Activated naive CD8-positive, alpha-beta T cell treated with anti-CD3 and anti-CD28 coated beads, Interleukin-2, amount 50 U/mL, for 24 hours (primary cell): ENCODE results near the gene BOK.
"Not testable (repeated sequence)": the region's sequence is repeated elsewhere in the genome, so short reads cannot be mapped to it uniquely, and the experiment has no call there.

Experiments
- ATAC-seq: fragments of 150-1000 bp; cut with Tn5 transposase; one replicate; pipeline ENCODE4 v1.10.0; 2021
- DNase-seq: peaks from one replicate; pipeline ENCODE4 v3.0.0; 2021
- H3K27ac Mint-ChIP-seq: one replicate; pipeline ENCODE4 v1.8.0; 2021; ENCODE audit warnings: mild to moderate bottlenecking, mixed read lengths
- H3K27me3 Mint-ChIP-seq: one replicate; pipeline ENCODE4 v1.8.0; 2021; ENCODE audit warnings: mixed read lengths
- H3K36me3 Mint-ChIP-seq: one replicate; pipeline ENCODE4 v1.8.0; 2021; ENCODE audit warnings: low read depth, mixed read lengths
- H3K4me1 Mint-ChIP-seq: one replicate; pipeline ENCODE4 v1.8.0; 2021; ENCODE audit warnings: mixed read lengths
- H3K4me3 Mint-ChIP-seq: one replicate; pipeline ENCODE4 v1.8.0; 2021; ENCODE audit warnings: mild to moderate bottlenecking, moderate library complexity, mixed read lengths
- H3K9me3 Mint-ChIP-seq: one replicate; pipeline ENCODE4 v1.8.0; 2021; ENCODE audit warnings: mixed read lengths

BOK gene

DNA sequence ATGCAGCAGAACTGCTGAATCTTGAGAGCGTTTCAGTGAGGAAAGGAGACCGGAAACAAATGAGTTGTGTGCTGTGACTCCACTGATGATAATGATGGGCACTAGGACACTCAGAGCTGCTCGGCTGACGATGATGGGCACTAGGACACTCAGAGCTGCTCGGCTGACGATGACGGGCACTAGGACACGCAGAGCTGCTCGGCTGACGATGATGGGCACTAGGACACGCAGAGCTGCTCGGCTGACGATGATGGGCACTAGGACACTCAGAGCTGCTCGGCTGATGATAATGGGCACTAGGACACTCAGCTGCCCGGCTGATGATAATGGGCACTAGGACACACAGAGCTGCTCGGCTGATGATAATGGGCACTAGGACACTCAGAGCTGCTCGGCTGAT lies 31.3 kb downstream of the BOK start:
- not testable (repeated sequence) for ATAC-seq, H3K4me1 Mint-ChIP-seq, H3K27me3 Mint-ChIP-seq, H3K4me3 Mint-ChIP-seq, H3K27ac Mint-ChIP-seq, DNase-seq
- Mint-ChIP-seq H3K36me3 (peaks cover 43% of the 10 kb centered on the region), H3K9me3 (peaks cover 29% of the 10 kb centered on the region)

DNA sequence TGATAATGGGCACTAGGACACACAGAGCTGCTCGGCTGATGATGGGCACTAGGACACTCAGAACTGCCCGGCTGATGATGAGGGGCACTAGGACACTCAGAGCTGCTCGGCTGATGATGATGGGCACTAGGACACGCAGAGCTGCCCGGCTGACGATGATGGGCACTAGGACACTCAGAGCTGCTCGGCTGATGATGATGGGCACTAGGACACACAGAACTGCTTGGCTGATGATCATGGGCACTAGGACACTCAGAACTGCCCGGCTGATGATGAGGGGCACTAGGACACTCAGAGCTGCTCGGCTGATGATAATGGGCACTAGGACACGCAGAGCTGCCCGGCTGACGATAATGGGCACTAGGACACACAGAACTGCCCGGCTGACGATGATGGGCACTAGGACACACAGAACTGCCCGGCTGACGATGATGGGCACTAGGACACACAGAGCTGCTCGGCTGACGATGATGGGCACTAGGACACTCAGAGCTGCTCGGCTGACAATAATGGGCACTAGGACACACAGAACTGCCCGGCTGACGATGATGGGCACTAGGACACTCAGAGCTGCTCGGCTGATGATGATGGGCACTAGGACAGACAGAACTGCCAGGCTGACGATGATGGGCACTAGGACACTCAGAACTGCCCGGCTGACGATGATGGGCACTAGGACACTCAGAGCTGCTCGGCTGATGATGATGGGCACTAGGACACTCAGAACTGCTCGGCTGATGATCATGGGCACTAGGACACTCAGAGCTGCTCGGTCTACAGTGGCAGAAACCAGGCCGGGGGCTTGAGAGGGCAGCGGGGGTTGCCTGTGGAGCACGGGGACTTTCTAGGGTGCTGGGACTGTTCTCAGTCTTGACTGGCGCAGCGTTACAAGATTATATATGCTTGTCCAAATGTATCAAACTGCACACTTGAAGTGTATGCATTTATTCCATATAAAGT lies 32.2 kb downstream of the BOK start:
- H3K27me3 Mint-ChIP-seq, DNase-seq, H3K27ac Mint-ChIP-seq, H3K4me1 Mint-ChIP-seq, ATAC-seq, H3K4me3 Mint-ChIP-seq: not testable (repeated sequence)
- H3K9me3 Mint-ChIP-seq: peaks cover 24% of the 10 kb centered on the region
- peaks cover 35% of the 10 kb centered on the region for H3K36me3 Mint-ChIP-seq

DNA sequence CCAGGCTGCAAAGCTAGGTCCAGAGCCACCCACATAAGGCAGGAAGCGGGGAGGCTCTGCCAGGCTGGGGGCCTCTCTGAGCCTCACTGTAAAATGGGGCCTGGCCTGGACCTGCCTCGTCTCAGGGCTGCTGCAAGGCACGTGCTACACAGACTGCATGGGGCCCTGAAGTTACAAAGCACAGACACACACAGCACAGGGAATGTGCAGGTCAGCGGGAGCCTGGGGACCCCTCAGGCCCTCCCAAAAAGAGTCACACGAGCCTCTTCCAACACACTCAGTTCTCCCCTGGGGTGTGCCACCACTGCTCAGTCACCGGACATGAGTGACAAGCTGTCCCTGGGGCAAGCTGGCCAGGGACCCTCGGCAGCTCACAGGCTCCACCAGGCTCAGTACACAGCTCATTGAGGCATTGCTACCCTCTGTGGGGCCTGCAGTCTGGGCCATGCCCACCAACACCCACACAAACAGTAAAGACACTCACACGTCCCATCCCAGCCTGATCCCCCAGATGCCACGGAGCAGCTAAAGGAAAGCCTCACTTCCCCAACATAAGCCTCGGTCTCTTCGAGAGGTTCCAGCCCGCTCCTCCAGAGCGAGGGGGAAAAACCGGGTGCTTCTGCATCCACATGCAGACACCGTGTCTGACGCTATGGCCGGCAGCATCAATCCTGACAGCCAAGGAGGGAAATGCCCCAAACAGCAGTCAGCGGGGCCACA lies 33.7 kb downstream of the BOK start:
- no peak for ATAC-seq
- H3K27me3 Mint-ChIP-seq: no peaks in the 10 kb centered on the region
- peaks cover 13% of the 10 kb centered on the region for H3K9me3 Mint-ChIP-seq
- no peak overlapping the region for H3K4me3 Mint-ChIP-seq
- no peaks in the 10 kb centered on the region for H3K4me1 Mint-ChIP-seq
- H3K36me3 Mint-ChIP-seq: peaks cover 23% of the 10 kb centered on the region
- H3K27ac Mint-ChIP-seq: no peak overlapping the region
- DNase-seq: no peak

- Mint-ChIP-seq H3K4me3 (no peak overlapping the region), H3K36me3 (peaks cover 21% of the 10 kb centered on the region), H3K9me3 (peaks cover 4% of the 10 kb centered on the region), H3K27ac (no peak overlapping the region), H3K4me1 (no peaks in the 10 kb centered on the region), H3K27me3 (no peaks in the 10 kb centered on the region)
- DNase-seq: no peak
- ATAC-seq: no peak
These were observed 34.7 kb downstream of the BOK start for GRCh38 chr2:241593271-241593670.

DNA sequence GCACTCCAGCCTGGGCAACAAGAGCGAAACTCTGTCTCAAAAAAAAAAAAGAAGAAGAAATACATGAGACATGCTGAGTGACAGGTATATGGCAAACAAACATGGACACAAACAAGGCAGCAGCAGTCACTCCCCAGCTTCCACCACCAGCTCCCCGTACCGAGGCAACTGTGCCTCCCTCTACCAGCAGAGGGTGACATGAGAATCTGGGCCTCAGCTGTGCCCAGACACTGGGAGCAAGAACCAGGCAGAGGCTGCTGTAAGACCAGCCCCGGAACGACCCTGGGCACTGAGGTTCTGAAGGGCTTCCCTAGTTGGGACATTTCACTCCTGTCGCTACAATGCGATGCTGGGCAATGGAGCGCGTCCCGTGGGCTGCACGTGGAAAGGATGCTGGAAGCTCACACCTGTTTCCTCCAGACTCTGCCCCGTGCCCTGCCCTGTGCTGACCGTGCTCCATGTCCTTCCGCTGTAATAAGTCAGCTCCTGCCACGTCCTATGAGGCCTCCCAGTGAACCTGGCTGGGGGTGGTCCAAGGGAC lies 37.1 kb downstream of the BOK start:
- ATAC-seq (no peak), DNase-seq (no peak)
- Mint-ChIP-seq H3K4me3 (no peak overlapping the region), H3K27ac (no peak overlapping the region), H3K9me3 (no peaks in the 10 kb centered on the region), H3K4me1 (no peaks in the 10 kb centered on the region), H3K36me3 (peaks cover 23% of the 10 kb centered on the region), H3K27me3 (no peaks in the 10 kb centered on the region)

DNA sequence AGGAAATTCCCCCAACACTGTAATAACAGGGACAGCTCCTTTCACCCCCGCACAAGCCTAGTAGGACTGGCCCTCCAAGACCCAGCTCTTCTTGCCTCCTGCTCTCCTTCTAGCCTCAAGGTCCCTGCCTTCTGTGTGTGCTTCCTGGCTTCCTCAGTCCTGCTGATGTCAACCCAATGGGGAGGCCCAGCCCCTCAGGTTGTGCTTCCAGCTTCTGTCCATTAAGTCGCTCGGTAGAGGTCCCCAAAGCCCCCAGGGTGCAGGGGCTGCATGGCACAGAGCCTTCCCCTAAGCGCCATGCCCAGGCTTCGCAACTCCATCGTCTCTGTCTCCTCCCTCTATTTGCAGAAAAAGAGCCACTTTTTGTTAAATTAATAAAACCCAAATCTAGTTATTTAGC lies 39.0 kb downstream of the BOK start:
- H3K36me3 Mint-ChIP-seq: peaks cover 25% of the 10 kb centered on the region
- no peak overlapping the region for H3K4me3 Mint-ChIP-seq
- ATAC-seq (no peak), DNase-seq (no peak)
- no peaks in the 10 kb centered on the region for H3K27me3 Mint-ChIP-seq
- no peaks in the 10 kb centered on the region for H3K4me1 Mint-ChIP-seq
- no peak overlapping the region for H3K27ac Mint-ChIP-seq
- no peaks in the 10 kb centered on the region for H3K9me3 Mint-ChIP-seq

DNA sequence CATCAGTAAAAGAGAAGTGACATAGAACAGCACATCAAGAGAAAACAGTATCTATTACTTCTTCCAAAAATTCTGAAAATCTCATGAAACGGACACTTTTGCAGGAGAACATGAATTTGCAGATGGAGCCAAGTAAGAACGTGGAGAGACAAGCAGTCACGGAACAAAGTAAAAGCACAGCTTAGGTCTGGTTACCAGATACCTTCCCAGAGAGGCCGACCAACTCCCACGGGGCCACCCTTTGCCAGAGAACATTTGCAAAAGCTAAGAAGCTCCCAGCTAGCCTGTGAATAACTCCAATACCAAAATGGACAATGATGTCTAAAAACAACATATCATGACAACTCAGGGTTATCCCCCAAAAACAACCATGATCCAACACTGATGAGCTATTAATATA lies 39.5 kb downstream of the BOK start:
- no peak for DNase-seq
- no peaks in the 10 kb centered on the region for H3K27me3 Mint-ChIP-seq
- H3K27ac Mint-ChIP-seq: no peak overlapping the region
- H3K36me3 Mint-ChIP-seq: peaks cover 25% of the 10 kb centered on the region
- H3K4me3 Mint-ChIP-seq: no peak overlapping the region
- H3K9me3 Mint-ChIP-seq: no peaks in the 10 kb centered on the region
- H3K4me1 Mint-ChIP-seq: no peaks in the 10 kb centered on the region
- ATAC-seq: no peak

GRCh38 chr2:241598487-241598886 lies 39.9 kb downstream of the BOK start:
- ATAC-seq (no peak), DNase-seq (no peak)

GRCh38 chr2:241599615-241600014 lies 41.1 kb downstream of the BOK start:
- H3K27ac Mint-ChIP-seq: no peak overlapping the region
- ATAC-seq (no peak), DNase-seq (no peak)
- H3K36me3 Mint-ChIP-seq: peaks cover 28% of the 10 kb centered on the region
- no peak overlapping the region for H3K4me3 Mint-ChIP-seq
- H3K4me1 Mint-ChIP-seq: no peaks in the 10 kb centered on the region
- H3K27me3 Mint-ChIP-seq: no peaks in the 10 kb centered on the region
- H3K9me3 Mint-ChIP-seq: no peaks in the 10 kb centered on the region

More at GRCh38 chr2:241598487-241598886, 39.9 kb downstream of the BOK start:
- Mint-ChIP-seq H3K36me3 (peaks cover 26% of the 10 kb centered on the region), H3K4me3 (no peak overlapping the region), H3K27me3 (no peaks in the 10 kb centered on the region), H3K4me1 (no peaks in the 10 kb centered on the region), H3K9me3 (no peaks in the 10 kb centered on the region), H3K27ac (no peak overlapping the region)

DNA sequence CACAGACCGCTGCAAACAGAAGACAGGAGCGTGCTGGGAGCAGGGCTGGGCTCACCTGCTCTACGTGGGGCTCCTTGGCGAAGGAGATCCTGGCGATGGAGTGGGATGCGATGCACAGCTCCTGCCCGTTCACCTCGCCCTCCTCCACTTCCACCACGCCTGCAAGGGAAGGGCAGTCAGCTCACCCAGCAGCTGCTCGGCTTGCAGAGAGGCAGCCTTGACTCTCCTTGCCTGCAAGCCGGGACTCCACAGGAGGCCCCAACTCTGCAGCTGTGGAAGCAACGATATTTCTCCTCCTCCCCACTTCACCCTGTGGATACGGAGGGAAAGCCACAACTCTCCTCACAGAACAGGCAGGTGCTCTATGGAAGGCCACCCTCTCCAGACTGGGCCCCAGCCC lies 43.3 kb downstream of the BOK start:
- Mint-ChIP-seq H3K9me3 (no peaks in the 10 kb centered on the region), H3K27me3 (no peaks in the 10 kb centered on the region), H3K36me3 (peaks cover 29% of the 10 kb centered on the region), H3K4me1 (no peaks in the 10 kb centered on the region), H3K27ac (no peak overlapping the region), H3K4me3 (no peak overlapping the region)
- DNase-seq: no peak
- no peak for ATAC-seq

DNA sequence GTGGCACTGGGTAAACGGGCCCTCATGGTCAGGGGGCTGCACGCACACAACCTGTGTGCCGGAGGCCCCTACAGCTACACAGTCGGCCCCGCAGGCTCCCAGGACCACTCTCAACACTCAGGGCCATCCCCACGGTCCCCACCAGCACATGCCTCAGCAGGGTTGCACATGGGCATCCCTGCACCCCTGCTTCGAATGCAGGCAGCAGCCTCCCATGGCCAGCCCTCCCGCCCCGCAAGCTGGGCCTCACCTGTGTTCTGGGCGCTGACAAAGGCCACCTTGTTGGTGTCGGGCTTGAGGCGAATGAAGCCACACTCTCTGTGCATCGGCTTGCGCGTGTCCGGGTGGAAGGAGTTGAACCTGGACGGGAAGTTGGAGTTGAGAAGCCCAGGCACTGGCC lies 44.2 kb downstream of the BOK start:
- Mint-ChIP-seq H3K9me3 (no peaks in the 10 kb centered on the region), H3K4me3 (no peak overlapping the region), H3K27me3 (no peaks in the 10 kb centered on the region), H3K4me1 (no peaks in the 10 kb centered on the region), H3K27ac (no peak overlapping the region), H3K36me3 (peaks cover 23% of the 10 kb centered on the region)
- ATAC-seq: no peak
- DNase-seq: no peak

DNA sequence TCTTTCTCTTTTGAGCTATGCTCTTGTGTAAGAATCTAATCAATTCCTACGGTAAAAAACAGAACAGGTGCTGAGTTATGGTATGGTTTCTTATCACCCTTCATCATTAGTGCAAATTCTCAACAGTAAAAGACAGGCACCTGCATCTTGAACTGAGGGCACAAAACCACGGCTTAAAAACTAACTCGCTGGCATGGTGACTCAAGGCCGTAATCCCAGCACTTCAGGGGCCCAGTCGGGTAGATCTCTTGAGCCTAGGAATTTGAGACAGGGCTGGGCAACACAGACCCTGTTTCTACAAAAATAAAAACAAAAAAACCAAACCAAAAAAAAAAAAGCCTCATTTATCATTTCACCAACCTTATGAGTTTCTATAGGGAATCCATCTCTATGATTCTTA lies 45.1 kb downstream of the BOK start:
- Mint-ChIP-seq H3K9me3 (no peaks in the 10 kb centered on the region), H3K4me1 (peaks cover 3% of the 10 kb centered on the region), H3K27ac (no peak overlapping the region), H3K36me3 (peaks cover 21% of the 10 kb centered on the region), H3K27me3 (no peaks in the 10 kb centered on the region), H3K4me3 (no peak overlapping the region)
- no peak for DNase-seq
- no peak for ATAC-seq

- H3K9me3 Mint-ChIP-seq: no peaks in the 10 kb centered on the region
- H3K27me3 Mint-ChIP-seq: no peaks in the 10 kb centered on the region
- no peak overlapping the region for H3K4me3 Mint-ChIP-seq
- H3K4me1 Mint-ChIP-seq: peaks cover 18% of the 10 kb centered on the region
- peaks cover 16% of the 10 kb centered on the region for H3K36me3 Mint-ChIP-seq
- no peak overlapping the region for H3K27ac Mint-ChIP-seq
- DNase-seq (no peak), ATAC-seq (no peak)
These were observed 47.6 kb downstream of the BOK start for GRCh38 chr2:241606186-241606585.

DNA sequence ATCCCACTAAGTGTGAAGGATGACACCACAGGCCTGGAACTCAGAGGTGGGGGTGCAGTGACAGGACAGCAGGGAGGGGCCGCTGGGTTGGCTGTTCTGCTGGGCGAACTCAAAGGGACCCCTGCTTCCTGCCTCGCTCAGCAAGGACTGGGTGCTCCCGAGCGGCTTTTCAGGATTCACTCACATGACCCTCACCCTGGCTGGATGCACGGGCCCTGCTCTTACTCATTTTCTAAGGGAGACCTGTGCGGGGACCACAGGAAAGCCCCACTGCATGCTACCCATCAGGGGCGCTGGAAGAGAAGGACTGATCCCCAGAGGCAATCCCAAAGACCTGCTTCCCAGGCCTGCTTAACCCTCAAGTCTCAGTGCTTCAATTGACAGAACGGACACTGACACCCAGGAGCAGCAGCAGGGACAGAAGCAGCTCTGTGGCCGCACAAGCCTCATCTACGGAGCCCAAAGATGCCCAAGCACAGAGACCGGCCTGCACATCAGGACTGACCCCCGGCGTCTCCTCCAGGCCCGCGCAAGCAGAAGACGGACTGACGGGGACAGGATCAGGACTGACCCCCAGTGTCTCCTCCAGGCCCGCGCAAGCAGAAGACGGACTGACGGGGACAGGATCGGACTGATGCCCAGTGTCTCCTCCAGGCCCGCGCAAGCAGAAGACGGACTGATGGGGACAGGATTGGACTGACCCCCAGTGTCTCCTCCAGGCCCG lies 48.8 kb downstream of the BOK start:
- Mint-ChIP-seq H3K9me3 (no peaks in the 10 kb centered on the region), H3K27ac (no peak overlapping the region), H3K4me3 (no peak overlapping the region), H3K4me1 (peaks cover 18% of the 10 kb centered on the region), H3K27me3 (no peaks in the 10 kb centered on the region), H3K36me3 (peaks cover 19% of the 10 kb centered on the region)
- no peak for ATAC-seq
- no peak for DNase-seq
